Stimulated activated CD4-positive, alpha-beta T cell treated with anti-CD3 and anti-CD28 coated beads, Interleukin-2, amount 100 ng/mL, for 4 hours (primary cell): ENCODE measurements around the gene ZSCAN10.
"Not testable (repeated sequence)": the region's sequence is repeated elsewhere in the genome, so short reads cannot be mapped to it uniquely, and the experiment has no call there.

Source experiments
- DNase-seq: peaks from one replicate; pipeline ENCODE4 v3.0.0-alpha.2; 2020; ENCODE audit warnings: low read depth

The ZSCAN10 gene

DNA sequence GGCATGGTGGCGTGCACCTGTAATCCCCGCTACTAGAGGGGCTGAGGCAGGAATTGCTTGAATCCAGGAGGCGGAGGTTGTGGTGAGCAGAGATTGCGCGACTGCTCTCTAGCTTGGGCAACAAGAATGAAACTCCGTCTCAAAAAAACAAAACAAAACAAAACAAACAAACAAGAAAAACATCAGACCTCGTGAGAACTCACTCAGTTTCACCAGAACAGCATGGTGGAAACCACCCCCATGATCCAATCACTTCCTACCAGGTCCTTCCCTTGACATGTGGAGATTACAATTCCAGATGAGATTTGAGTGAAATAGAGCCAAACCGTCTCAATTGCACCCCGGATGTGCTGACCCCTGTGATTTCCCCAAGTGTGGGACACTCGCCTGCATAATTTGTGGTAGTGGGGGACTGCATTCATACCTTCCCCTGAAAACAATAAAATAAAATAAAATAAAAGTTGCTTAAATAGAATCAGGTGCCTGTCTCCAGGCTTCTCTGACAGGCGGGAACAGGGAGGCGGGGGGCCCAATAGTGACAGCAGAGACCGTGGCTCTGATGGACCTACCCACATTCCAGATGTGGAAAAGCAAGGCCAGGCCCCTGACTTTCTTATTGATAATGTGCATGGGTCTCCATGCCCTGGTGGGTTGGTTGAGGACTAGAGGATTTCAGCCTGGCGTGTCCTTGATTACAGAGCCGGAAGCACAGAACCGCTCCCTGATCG, 13.1 kb downstream of the ZSCAN10 start:
- no peak for DNase-seq

DNA sequence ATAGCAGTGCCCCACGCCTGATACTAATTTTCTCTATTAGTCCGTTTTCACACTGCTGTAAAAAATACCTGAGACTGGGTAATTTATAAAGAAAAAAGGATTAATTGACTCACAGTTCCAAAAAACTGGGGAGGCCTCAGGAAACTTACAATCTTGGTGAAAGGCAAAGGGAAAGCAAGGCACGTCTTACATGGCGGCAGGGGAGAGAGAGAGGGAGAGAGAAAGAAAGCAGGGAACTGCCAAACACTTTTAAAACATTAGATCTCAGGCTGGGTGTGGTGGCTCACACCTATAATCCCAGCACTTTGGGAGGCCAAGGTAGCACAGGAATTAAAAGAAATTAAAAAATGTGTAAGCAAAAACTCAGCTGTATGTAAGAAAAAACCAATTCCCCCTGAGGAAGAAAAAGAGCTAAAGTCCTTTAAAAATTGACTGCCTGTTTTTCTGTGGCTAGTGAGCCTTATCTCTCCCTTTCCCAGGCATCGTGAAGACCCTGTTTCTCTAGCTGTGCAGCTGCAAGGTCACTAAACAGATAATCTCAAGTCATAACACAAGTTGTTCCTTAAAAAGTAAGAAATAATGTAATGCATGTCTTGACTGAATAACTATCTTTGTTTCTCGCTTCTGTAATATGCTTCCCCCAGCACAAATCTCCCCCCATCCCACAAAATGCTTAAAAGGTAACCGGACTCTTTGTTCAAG, 14.0 kb downstream of the ZSCAN10 start:
- no peak for DNase-seq

- no peak for DNase-seq
Observed at GRCh38 chr16:3084491-3084890, 14.6 kb downstream of the ZSCAN10 start.

DNA sequence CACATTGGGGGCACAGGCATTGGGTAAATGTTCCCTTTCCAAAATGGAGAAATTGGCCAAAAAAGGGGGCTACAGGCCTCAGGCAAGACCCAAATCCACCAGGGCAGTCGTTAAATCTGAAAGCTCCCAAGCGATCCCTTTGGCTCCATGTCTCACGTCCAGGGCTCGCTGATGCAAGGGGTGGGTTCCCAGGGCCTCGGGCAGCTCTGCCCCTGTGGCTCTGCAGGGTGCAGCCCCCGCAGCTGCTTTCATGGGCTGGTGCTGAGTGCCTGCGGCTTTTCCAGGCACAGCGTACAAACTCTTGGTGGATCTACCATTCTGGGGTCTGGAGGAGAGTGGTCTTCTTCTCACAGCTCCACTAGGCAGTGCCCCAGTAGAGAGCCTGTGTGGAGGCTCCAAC, 15.7 kb downstream of the ZSCAN10 start:
- not testable (repeated sequence) for DNase-seq

DNA sequence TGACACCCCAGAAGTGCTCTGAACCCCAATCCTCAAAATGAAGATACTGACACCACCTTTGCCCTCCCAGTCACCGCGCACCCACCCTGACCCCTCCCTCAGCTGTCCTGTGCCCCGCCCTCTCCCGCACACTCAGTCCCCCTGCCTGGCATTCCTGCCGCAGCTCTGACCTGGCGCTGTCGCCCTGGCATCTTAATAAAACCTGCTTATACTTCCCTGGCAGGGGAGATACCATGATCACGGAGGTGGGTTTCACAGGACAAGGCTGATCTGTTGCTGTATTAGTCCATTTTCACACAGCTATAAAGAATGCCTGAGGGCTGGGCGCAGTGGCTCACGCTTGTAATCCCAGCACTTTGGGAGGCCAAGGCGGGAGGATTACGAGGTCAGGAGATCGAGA, 17.1 kb downstream of the ZSCAN10 start:
- not testable (repeated sequence) for DNase-seq

- DNase-seq = no peak
Observed at GRCh38 chr16:3080024-3080423, 19.1 kb downstream of the ZSCAN10 start.

- no peak for DNase-seq
Observed at GRCh38 chr16:3076577-3076976, 22.5 kb downstream of the ZSCAN10 start.

DNA sequence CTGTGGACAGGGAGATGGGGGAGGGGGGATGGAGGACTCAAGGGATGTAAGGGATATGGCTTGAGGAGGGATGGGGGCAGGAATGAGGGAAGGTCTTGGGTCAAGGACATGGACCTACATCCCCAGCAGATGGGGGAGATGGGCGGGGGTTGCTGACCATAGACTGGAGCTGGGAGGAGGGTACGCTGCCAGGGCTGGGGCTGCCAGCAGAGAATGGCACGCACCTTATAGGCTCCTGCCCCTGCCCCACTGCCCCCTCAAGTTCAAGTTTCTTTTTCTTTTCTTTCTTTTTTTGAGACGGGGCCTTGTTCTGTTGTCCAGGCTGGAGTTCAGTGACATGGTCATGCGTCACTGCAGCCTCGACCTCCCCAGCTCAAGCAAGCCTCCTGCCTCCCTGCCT, 23.1 kb downstream of the ZSCAN10 start:
- not testable (repeated sequence) for DNase-seq

- no peak for DNase-seq
Observed at GRCh38 chr16:3075523-3075915, 23.6 kb downstream of the ZSCAN10 start.

DNA sequence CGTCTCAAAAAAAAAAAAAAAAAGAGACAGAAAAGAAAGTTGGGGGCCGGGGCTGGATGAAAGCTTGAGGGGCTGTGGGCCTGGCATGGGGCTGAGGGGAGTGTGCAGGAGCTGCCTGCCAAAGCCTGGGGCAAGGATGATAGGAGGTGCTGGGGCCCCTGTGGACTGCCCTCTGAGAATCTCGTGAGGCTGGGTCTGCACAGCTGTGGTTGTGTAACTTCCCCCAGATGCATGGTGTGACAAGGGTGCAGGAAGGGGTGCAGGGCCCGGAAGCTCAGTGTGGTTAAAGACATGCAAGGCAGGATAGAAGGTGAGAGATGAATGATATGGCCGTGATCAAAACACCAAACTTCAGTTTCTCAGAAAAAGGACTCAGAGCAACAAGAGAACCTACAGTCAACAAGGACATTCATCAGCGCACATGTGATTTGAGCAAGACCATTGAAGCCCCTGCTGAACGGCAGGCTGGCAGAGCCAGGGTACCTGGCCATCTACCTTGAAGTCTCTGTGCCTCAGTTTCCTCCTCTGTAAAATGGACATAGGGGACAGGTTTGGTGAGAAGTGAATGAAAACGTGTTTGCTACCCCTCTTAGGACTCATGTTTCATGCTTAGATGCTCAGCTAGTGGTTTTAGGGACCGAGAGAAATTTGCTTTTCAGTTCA, 24.1 kb downstream of the ZSCAN10 start:
- no peak for DNase-seq

GRCh38 chr16:3073448-3073847, 25.6 kb downstream of the ZSCAN10 start:
- DNase-seq = no peak

GRCh38 chr16:3072576-3073263, 26.4 kb downstream of the ZSCAN10 start:
- not testable (repeated sequence) for DNase-seq

DNA sequence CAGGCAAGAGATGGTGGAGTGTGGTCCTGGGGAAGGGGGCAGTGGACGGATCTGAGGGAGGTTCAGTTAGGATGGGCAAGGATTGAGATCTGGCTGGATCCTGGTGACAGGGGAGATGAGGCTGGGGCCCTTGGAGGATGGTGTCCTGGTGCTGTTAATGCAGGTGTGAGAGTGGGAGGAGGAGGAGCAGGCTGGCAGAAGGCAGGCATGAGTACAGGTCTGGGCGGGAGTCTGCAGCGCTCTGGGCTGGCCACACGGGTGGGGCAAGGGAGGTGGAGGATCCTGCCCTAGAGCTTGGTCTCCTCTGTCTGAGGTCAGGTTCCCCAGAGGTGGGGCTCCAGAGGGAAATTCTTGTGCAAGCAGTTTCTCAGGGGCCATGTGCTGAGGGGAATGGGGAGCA, 26.9 kb downstream of the ZSCAN10 start:
- not testable (repeated sequence) for DNase-seq

DNA sequence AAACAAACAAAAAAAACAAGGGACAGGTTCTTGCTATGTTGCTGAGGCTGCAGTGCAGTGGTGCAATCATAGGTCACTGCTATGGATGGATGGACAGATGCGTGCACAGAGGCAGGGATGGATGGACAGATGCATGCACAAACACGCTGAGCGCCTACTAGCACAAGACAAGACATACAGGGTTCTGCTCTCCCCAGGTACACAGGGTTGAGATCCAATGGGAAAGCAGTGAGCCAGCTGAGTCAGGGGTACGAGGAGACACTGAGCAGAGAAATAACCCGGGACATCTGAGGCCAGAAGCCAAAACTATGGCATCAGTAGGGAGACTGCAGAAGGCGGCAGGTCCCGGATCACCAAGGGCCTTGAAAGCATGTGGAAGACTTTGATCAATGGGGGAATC, 27.4 kb downstream of the ZSCAN10 start:
- DNase-seq = no peak

DNA sequence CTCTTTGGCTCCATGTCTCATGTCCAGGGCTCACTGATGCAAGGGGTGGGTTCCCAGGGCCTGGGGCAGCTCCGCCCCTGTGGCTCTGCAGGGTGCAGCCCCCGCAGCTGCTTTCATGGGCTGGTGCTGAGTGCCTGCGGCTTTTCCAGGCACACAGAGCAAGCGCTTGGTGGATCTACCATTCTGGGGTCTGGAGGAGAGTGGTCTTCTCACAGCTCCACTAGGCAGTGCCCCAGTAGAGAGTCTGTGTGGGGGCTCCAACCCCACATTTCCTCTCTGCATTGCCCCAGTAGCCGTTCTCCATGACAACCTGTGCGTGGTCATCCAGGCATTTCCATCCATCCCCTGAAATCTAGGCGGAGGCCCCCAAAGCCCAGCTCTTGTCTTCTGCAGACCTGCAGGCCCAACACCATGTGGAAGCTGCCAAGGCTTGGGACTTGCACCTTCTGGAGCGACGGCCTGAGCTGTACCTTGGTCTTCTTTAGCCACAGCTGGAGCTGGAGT, 28.4 kb downstream of the ZSCAN10 start:
- DNase-seq = no peak

GRCh38 chr16:3069146-3069545, 29.9 kb downstream of the ZSCAN10 start:
- DNase-seq = not testable (repeated sequence)

GRCh38 chr16:3068487-3068886, 30.6 kb downstream of the ZSCAN10 start:
- no peak for DNase-seq

DNA sequence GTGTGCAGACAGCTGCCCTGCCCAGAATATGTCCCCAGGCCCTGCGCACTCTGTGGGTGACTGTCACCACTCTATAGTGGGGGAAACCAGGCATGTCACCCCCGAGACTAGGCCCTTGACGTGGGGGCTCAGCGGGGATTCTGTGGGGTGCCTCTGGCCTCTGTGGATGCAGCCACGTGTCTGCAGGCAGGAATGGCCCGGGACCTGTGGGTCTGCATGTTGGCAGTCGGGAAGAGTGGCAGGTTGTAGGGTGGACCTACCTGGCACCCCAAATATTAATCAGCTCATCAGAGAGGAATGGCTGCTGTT, 32.7 kb downstream of the ZSCAN10 start:
- DNase-seq = no peak

- no peak for DNase-seq
Observed at GRCh38 chr16:3065742-3066439, 33.2 kb downstream of the ZSCAN10 start.

DNA sequence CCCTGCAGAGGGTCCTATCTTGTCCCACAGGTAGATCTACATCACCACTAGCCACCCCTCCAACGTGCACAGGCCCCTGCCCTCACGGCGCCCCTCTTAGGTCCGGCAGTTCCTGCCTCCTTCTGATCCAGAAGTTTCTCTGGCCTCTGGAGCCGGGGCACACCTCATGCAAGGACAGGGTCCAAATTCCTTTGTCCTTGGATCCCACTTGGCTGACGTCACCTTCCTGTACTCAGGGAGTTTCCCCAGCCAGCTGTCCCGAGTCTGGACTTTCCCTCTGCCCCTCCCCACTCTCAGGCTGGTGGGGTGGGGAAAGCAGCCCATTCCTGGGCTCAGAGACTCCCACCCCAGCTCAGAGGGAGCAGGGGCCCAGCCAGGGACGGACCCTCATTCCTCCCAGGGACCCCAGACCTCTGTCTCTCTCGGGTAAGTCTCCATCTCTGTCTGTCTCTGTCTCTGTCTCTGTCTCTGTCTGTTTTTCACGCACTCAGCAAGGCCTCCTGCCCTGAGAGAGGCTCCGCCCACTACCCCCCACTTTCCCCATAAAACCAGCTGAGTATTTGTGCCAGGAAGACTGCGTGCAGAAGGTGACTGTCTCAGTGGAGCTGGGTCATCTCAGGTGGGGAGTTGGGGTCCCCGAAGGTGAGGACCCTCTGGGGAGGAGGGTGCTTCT, 33.9 kb downstream of the ZSCAN10 start, which contains the start of gene IL32:
IL32 (plus strand) TSS at position 572 of the 673 bp plus-strand sequence. CDS start 172 bp downstream, outside the sequence.
- peak; percentile 60 for DNase-seq
